Type B pancreatic cell (in vitro differentiated cells): ENCODE measurements around the gene RENBP. TPM values are rescaled to one million over a fixed set of nuclear protein-coding genes. Genes with fewer than 3 reads are reported as not detected.

Source experiments
- DNase-seq: peaks from one replicate; pipeline ENCODE4 v3.0.0; 2021; ENCODE audit warnings: mixed read lengths; ENCODE audit not compliant: unreplicated experiment; ENCODE audit errors: extremely low spot score
- H3K27ac Mint-ChIP-seq: 2 replicates; pipeline ENCODE4 v1.8.0; 2021; ENCODE audit warnings: mild to moderate bottlenecking, mixed read lengths
- H3K27me3 Mint-ChIP-seq: 2 replicates; pipeline ENCODE4 v1.8.0; 2021; ENCODE audit warnings: mixed read lengths
- H3K36me3 Mint-ChIP-seq: 2 replicates; pipeline ENCODE4 v1.8.0; 2021; ENCODE audit warnings: mixed read lengths
- H3K4me1 Mint-ChIP-seq: one replicate; pipeline ENCODE4 v1.8.0; 2021; ENCODE audit warnings: mixed read lengths; ENCODE audit not compliant: unreplicated experiment
- H3K4me3 Mint-ChIP-seq: 2 replicates; pipeline ENCODE4 v1.8.0; 2021; ENCODE audit warnings: mild to moderate bottlenecking, mixed read lengths
- H3K9me3 Mint-ChIP-seq: 2 replicates; pipeline ENCODE4 v1.8.0; 2021; ENCODE audit warnings: mixed read lengths
- total RNA-seq: library from RNA; stranded (reverse); gene quantifications from 2 replicates; pipeline ENCODE4 v1.2.1, GENCODE V29; 2021; ENCODE audit warnings: low replicate concordance
- TF ChIP-seq, protein P1 (sequence below): fragments of 200-600 bp; sonication (generic); conservative IDR thresholded peaks from 2 replicates; pipeline ENCODE4 v1.5.0; 2021; ENCODE audit warnings: antibody characterized with exemption, mild to moderate bottlenecking

RENBP gene
- total RNA-seq, 1 donor from 2014 or later = 6.7 TPM

DNA sequence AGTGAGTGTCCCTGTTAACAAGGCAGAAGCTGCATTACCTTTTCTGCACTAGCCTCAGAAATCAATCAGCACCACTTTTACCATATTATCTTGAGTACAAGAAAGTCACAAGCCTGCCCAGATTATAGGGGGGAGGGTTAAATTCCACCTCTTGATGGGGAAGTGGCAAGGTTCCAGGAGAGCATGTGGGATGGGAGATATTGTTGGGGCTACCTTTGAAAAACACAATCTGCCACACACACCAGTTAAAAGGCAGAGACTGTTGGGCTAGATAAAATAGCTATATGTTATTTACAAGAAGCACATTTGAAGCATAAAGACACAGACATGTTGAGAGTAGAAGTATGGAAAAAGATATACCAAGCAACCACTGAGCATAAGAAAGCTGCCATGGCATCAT is 46.5 kb downstream of the RENBP start:
- Mint-ChIP-seq H3K27ac (no peak overlapping the region), H3K36me3 (no peaks in the 10 kb centered on the region), H3K4me1 (no peaks in the 10 kb centered on the region), H3K4me3 (no peak overlapping the region), H3K9me3 (no peaks in the 10 kb centered on the region), H3K27me3 (peaks cover 3% of the 10 kb centered on the region)
- no peak for DNase-seq
- TF ChIP-seq, protein P1, sequence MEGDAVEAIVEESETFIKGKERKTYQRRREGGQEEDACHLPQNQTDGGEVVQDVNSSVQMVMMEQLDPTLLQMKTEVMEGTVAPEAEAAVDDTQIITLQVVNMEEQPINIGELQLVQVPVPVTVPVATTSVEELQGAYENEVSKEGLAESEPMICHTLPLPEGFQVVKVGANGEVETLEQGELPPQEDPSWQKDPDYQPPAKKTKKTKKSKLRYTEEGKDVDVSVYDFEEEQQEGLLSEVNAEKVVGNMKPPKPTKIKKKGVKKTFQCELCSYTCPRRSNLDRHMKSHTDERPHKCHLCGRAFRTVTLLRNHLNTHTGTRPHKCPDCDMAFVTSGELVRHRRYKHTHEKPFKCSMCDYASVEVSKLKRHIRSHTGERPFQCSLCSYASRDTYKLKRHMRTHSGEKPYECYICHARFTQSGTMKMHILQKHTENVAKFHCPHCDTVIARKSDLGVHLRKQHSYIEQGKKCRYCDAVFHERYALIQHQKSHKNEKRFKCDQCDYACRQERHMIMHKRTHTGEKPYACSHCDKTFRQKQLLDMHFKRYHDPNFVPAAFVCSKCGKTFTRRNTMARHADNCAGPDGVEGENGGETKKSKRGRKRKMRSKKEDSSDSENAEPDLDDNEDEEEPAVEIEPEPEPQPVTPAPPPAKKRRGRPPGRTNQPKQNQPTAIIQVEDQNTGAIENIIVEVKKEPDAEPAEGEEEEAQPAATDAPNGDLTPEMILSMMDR = no peak

DNA sequence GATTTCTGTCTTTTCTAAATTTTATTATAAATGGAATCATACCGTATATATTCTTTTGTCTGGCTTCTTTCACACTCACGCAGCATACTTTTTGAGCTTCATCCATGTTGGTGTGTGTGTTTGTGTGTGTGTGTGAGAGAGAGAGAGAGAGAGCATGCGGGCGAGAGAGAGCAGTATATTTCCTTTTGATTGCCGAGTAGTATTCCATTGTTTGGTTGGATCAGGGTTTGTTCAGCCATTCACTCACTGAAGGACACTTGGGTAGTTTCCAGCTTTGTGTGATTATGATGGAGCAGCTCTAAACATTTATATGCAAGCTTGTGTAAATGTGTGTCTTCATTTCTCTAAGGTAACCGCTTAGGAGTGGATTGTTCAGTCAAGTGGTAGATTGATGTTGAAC is 55.3 kb downstream of the RENBP start:
- no peak overlapping the region for H3K27ac Mint-ChIP-seq
- no peaks in the 10 kb centered on the region for H3K9me3 Mint-ChIP-seq
- peaks cover 38% of the 10 kb centered on the region for H3K27me3 Mint-ChIP-seq
- no peaks in the 10 kb centered on the region for H3K4me1 Mint-ChIP-seq
- H3K36me3 Mint-ChIP-seq = no peaks in the 10 kb centered on the region
- TF ChIP-seq, protein P1 = no peak
- no peak overlapping the region for H3K4me3 Mint-ChIP-seq
- DNase-seq = no peak

DNA sequence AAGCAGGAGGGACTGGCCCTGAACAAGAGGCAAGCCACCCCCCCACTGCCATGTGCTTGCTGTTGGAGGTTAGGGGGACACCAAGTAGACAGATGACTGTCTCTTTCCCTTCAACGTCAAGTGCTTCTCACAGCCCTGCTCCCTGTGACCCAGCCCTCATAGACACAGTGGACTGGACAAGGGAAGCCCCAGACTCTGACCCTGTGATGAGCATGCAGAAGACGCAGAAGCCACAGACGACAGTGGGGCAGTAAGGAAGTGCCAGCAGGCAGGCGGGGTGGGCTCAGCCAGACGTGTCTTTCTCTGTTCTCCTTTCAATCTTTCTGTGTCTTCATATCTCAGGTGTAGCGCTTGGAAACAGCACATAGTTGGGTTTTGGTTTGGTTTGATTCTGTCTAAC is 56.1 kb downstream of the RENBP start:
- H3K4me3 Mint-ChIP-seq = no peak overlapping the region
- no peaks in the 10 kb centered on the region for H3K4me1 Mint-ChIP-seq
- no peak for DNase-seq
- TF ChIP-seq, protein P1 = no peak
- H3K27ac Mint-ChIP-seq = no peak overlapping the region
- no peaks in the 10 kb centered on the region for H3K9me3 Mint-ChIP-seq
- H3K27me3 Mint-ChIP-seq = peaks cover 44% of the 10 kb centered on the region
- no peaks in the 10 kb centered on the region for H3K36me3 Mint-ChIP-seq

DNA sequence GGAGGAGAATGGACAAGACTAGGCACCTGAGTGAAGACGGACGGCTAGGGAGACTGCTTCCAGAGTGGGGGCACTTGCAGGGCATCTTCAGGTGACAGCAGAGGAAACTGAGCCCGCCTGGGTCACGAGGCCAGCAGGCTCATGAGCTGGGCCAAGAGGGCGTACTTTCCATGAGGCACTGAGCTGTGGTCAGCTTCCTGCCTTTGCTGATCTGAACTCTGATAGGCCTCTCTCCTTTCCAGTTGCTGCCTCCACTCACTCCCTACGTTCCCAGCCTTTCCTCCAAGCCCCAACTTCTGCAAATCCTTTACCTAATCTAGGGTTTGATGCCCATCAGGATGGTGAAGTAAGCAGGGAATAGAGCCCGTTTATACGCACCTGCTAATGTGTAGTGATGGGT is 57.1 kb downstream of the RENBP start:
- peaks cover 45% of the 10 kb centered on the region for H3K27me3 Mint-ChIP-seq
- no peak for DNase-seq
- no peak overlapping the region for H3K4me3 Mint-ChIP-seq
- H3K4me1 Mint-ChIP-seq = no peaks in the 10 kb centered on the region
- H3K9me3 Mint-ChIP-seq = no peaks in the 10 kb centered on the region
- TF ChIP-seq, protein P1 = no peak
- H3K36me3 Mint-ChIP-seq = no peaks in the 10 kb centered on the region
- no peak overlapping the region for H3K27ac Mint-ChIP-seq

DNA sequence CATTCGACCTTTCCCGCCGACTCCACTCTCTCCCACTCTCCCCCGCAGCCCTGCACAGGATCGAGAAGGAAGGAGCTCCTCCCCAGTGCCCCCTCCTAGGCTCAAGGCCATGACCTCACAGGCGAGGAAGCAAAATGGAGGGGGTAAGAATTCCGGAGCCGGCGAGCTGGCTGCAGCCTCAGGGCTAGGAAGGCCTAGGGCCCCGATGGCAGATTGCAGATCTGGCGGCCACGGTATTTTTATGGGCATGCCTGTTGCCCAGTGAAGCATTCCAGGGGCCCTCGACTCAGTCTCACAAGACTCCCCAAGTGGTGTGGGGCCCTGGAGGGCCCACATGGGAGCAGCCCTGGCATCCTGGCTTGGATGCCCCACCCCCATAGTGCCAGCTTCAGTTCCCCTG is 57.5 kb downstream of the RENBP start:
- no peaks in the 10 kb centered on the region for H3K4me1 Mint-ChIP-seq
- H3K36me3 Mint-ChIP-seq = no peaks in the 10 kb centered on the region
- no peak overlapping the region for H3K27ac Mint-ChIP-seq
- DNase-seq = no peak
- peaks cover 44% of the 10 kb centered on the region for H3K27me3 Mint-ChIP-seq
- H3K9me3 Mint-ChIP-seq = no peaks in the 10 kb centered on the region
- peak overlapping the region; percentile 58 for H3K4me3 Mint-ChIP-seq
- TF ChIP-seq, protein P1 = no peak
